SK-N-SH (cell line): ENCODE measurements around the gene MYPOP. TPM values are rescaled to one million over a fixed set of nuclear protein-coding genes. Genes with fewer than 3 reads are reported as not detected.

ENCODE experiments used
- CTCF ChIA-PET: fragments of 300-600, 350-600 bp; formaldehyde crosslinking; extraction: SDS; loops from one replicate; lab custom pipeline; 2021; lab: Yijun Ruan, JAX
- POLR2A ChIA-PET: fragments of 350-600 bp; sonication (Branson Sonifier 250); formaldehyde crosslinking; extraction: SDS; loops from one replicate; lab custom pipeline; 2020; ENCODE audit warnings: antibody characterized with exemption, inconsistent platforms; lab: Yijun Ruan, JAX
- DNase-seq: peaks from one replicate; pipeline ENCODE4 v3.0.0; 2012
- H2AFZ ChIP-seq: fragments of 200-600 bp; sonication (generic); 2 replicates; pipeline ENCODE4 v1.8.1; 2016; ENCODE audit warnings: antibody characterized with exemption, mild to moderate bottlenecking, low read depth
- H3F3A ChIP-seq: fragments of 200-600 bp; sonication (generic); replicated peaks from 2 replicates; pipeline ENCODE3; 2016; ENCODE audit warnings: antibody characterized with exemption, mild to moderate bottlenecking; ENCODE audit not compliant: insufficient read depth
- H3K27ac ChIP-seq, 2 experiments: fragments of 200-500 bp in 1 of 2; fragments of 200-600 bp in 1 of 2; sonication (Bioruptor generic) in 1 of 2; sonication (generic), shearing (Covaris generic) in 1 of 2; 2 replicates each; pipeline versions ENCODE4 v1.5.1 to v1.6.1; 2014 to 2016; ENCODE audit warnings: low read depth in 2 of 2, inconsistent platforms in 1 of 2, low read length in 1 of 2, mild to moderate bottlenecking in 1 of 2, mixed read lengths in 1 of 2
- H3K27me3 ChIP-seq: fragments of 200-600 bp; sonication (generic), shearing (Covaris generic); 2 replicates; pipeline ENCODE4 v1.6.1; 2016; ENCODE audit warnings: mixed run types; ENCODE audit not compliant: insufficient read depth
- H3K36me3 ChIP-seq, 2 experiments: fragments of 200-500 bp in 1 of 2; fragments of 200-600 bp in 1 of 2; sonication (Bioruptor generic) in 1 of 2; sonication (generic) in 1 of 2; replicated peaks in 1 of 2; 2 replicates each; pipeline versions ENCODE3 to v1.5.1; 2014 to 2016; ENCODE audit warnings: low read length in 1 of 2, mild to moderate bottlenecking in 1 of 2; ENCODE audit not compliant: insufficient read depth in 2 of 2, control insufficient read depth in 1 of 2
- H3K4me1 ChIP-seq, 2 experiments: fragments of 200-500 bp in 1 of 2; fragments of 200-600 bp in 1 of 2; sonication (Bioruptor generic) in 1 of 2; sonication (generic), shearing (Covaris generic) in 1 of 2; 2 replicates each; pipeline versions ENCODE4 v1.5.1 to v1.6.1; 2014 to 2016; ENCODE audit warnings: low read depth in 1 of 2, low read length in 1 of 2, mixed run types in 1 of 2; ENCODE audit not compliant: insufficient read depth in 2 of 2, control insufficient read depth in 1 of 2
- H3K4me2 ChIP-seq: fragments of 200-600 bp; sonication (generic), shearing (Covaris generic); 2 replicates; pipeline ENCODE4 v1.6.1; 2017; ENCODE audit warnings: mixed run types
- H3K4me3 ChIP-seq, 2 experiments: fragments of 200-500 bp in 1 of 2; fragments of 200-600 bp in 1 of 2; sonication (Bioruptor generic) in 1 of 2; sonication (generic), shearing (Covaris generic) in 1 of 2; 2 replicates each; pipeline versions ENCODE4 v1.5.1 to v1.8.1; 2014 to 2016; ENCODE audit warnings: low read depth in 2 of 2, inconsistent platforms in 1 of 2, low read length in 1 of 2, mild to moderate bottlenecking in 1 of 2, mixed read lengths in 1 of 2, moderate library complexity in 1 of 2
- H3K79me2 ChIP-seq: fragments of 200-600 bp; sonication (generic); 2 replicates; pipeline ENCODE4 v1.8.1; 2017; ENCODE audit warnings: mild to moderate bottlenecking; ENCODE audit not compliant: insufficient read depth
- H3K9ac ChIP-seq: fragments of 200-600 bp; sonication (generic); 2 replicates; pipeline ENCODE4 v1.6.1; 2017; ENCODE audit warnings: mixed run types
- H3K9me2 ChIP-seq: fragments of 200-600 bp; sonication (generic); 2 replicates; pipeline ENCODE4 v1.6.1; 2017; ENCODE audit warnings: mixed run types
- H3K9me3 ChIP-seq: fragments of 200-600 bp; sonication (generic); 2 replicates; pipeline ENCODE4 v1.6.1; 2017; ENCODE audit warnings: mixed run types, mild to moderate bottlenecking, moderate library complexity
- H4K20me1 ChIP-seq: fragments of 200-600 bp; sonication (generic); 2 replicates; pipeline ENCODE4 v1.6.1; 2017; ENCODE audit warnings: mild to moderate bottlenecking, mixed run types; ENCODE audit not compliant: insufficient read depth
- CHD2 ChIP-seq: fragments of 150-350 bp; IDR thresholded peaks from 2 replicates; pipeline ENCODE4 v1.6.1; 2018; ENCODE audit warnings: low read length; ENCODE audit not compliant: partially characterized antibody
- FOXM1 ChIP-seq: IDR thresholded peaks from 2 replicates; pipeline ENCODE4 v1.4.0; 2012; ENCODE audit warnings: low read depth, mild to moderate bottlenecking
- GABPA ChIP-seq: IDR thresholded peaks from 2 replicates; pipeline ENCODE4 v1.4.0; 2012; ENCODE audit warnings: low read depth, mild to moderate bottlenecking
- MXI1 ChIP-seq: IDR thresholded peaks from 2 replicates; pipeline ENCODE4 v1.6.1; 2012; ENCODE audit warnings: mild to moderate bottlenecking, low read depth, low read length, improper control_type of control experiment
- PBX3 ChIP-seq: IDR thresholded peaks from 2 replicates; pipeline ENCODE4; 2012
- RAD21 ChIP-seq: IDR thresholded peaks from 2 replicates; pipeline ENCODE4 v1.6.1; 2012; ENCODE audit warnings: mild to moderate bottlenecking, low read length
- RFX5 ChIP-seq: IDR thresholded peaks from 2 replicates; pipeline ENCODE4 v1.6.1; 2012; ENCODE audit warnings: mild to moderate bottlenecking, improper control_type of control experiment, low read length
- RXRA ChIP-seq: IDR thresholded peaks from 2 replicates; pipeline ENCODE4 v1.4.0; 2012; ENCODE audit warnings: low read depth, mild to moderate bottlenecking, borderline replicate concordance
- SMC3 ChIP-seq: IDR thresholded peaks from 2 replicates; pipeline ENCODE4 v1.6.1; 2012; ENCODE audit warnings: low read depth, low read length, improper control_type of control experiment
- TEAD4 ChIP-seq: IDR thresholded peaks from 2 replicates; pipeline ENCODE4 v1.4.0; 2012; ENCODE audit warnings: mild to moderate bottlenecking, borderline replicate concordance; ENCODE audit not compliant: insufficient read depth
- USF2 ChIP-seq: fragments of 150-350 bp; IDR thresholded peaks from 2 replicates; pipeline ENCODE4 v1.6.1; 2017; ENCODE audit warnings: antibody characterized with exemption, low read length, low read depth, borderline replicate concordance
- WGBS: methylation state at CpG from one replicate; pipeline ENCODE4 v1.1.6; 2017; ENCODE audit warnings: low lambda C conversion rate; 5-methylcytosine and 5-hydroxymethylcytosine counted together
- polyA plus RNA-seq, 3 experiments: library from polyadenylated mRNA; depleted of rRNA; stranded (reverse); fragments of >200 nt; gene quantifications; 2 replicates each; pipeline ENCODE4 v1.2.3, GENCODE V29; 2012
- TF ChIP-seq, protein P1 (sequence below): fragments of 200-600 bp; sonication (generic); IDR thresholded peaks from 2 replicates; pipeline ENCODE4 v1.6.1; 2017; ENCODE audit warnings: antibody characterized with exemption, mild to moderate bottlenecking, moderate library complexity
- TF ChIP-seq, protein P2 (sequence below): IDR thresholded peaks from 2 replicates; pipeline ENCODE4 v1.4.0; 2012; ENCODE audit warnings: low read depth, borderline replicate concordance
- TF ChIP-seq, protein P3 (sequence below): IDR thresholded peaks from 2 replicates; pipeline ENCODE4 v1.6.1; 2012; ENCODE audit warnings: mild to moderate bottlenecking, low read depth, low read length, moderate library complexity

The MYPOP gene
- polyA plus RNA-seq, 1 of the 3 experiments (the other 2 are of a cell fraction), result 5.1 TPM

GRCh38 chr19:45899919-45900589 is 2.4 kb downstream of the MYPOP start:
- Histone ChIP-seq H3K27ac (no peak overlapping the region), H2AFZ (no peak overlapping the region), H3K9me3 (no peaks in the 10 kb centered on the region), H3K36me3 (peaks cover 8 to 20% of the 10 kb centered on the region in 2 experiments), H3K79me2 (peaks cover 5% of the 10 kb centered on the region; the same call in 1 of the 2 replicates), H4K20me1 (no peaks in the 10 kb centered on the region), H3K4me1 (peaks cover 0 to 8% of the 10 kb centered on the region in 2 experiments; a peak in 1 of 4 replicates), H3K9me2 (no peaks in the 10 kb centered on the region), H3K4me3 (no peak overlapping the region), H3K27me3 (no peaks in the 10 kb centered on the region), H3K9ac (no peak overlapping the region), H3F3A (peaks cover 13% of the 10 kb centered on the region), H3K4me2 (0 out of 2 replicates have a peak overlapping the region, but pooled peaks have one; percentile 88)
- DNase-seq, result no peak
- ChIA-PET POLR2A (no interaction called here), CTCF (interaction anchor here (1.5 to 3.7 kb wide), 2 partner anchors 17 to 83 kb away, joined by 7 to 15 read pairs; no protein-coding TSS in a partner anchor)
- TF ChIP-seq SMC3 (no peak), MXI1 (no peak), CHD2 (no peak), RXRA (no peak), GABPA (no peak), TEAD4 (no peak), PBX3 (no peak)
- TF ChIP-seq, protein P1, sequence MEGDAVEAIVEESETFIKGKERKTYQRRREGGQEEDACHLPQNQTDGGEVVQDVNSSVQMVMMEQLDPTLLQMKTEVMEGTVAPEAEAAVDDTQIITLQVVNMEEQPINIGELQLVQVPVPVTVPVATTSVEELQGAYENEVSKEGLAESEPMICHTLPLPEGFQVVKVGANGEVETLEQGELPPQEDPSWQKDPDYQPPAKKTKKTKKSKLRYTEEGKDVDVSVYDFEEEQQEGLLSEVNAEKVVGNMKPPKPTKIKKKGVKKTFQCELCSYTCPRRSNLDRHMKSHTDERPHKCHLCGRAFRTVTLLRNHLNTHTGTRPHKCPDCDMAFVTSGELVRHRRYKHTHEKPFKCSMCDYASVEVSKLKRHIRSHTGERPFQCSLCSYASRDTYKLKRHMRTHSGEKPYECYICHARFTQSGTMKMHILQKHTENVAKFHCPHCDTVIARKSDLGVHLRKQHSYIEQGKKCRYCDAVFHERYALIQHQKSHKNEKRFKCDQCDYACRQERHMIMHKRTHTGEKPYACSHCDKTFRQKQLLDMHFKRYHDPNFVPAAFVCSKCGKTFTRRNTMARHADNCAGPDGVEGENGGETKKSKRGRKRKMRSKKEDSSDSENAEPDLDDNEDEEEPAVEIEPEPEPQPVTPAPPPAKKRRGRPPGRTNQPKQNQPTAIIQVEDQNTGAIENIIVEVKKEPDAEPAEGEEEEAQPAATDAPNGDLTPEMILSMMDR, result no peak
- TF ChIP-seq, protein P2, sequence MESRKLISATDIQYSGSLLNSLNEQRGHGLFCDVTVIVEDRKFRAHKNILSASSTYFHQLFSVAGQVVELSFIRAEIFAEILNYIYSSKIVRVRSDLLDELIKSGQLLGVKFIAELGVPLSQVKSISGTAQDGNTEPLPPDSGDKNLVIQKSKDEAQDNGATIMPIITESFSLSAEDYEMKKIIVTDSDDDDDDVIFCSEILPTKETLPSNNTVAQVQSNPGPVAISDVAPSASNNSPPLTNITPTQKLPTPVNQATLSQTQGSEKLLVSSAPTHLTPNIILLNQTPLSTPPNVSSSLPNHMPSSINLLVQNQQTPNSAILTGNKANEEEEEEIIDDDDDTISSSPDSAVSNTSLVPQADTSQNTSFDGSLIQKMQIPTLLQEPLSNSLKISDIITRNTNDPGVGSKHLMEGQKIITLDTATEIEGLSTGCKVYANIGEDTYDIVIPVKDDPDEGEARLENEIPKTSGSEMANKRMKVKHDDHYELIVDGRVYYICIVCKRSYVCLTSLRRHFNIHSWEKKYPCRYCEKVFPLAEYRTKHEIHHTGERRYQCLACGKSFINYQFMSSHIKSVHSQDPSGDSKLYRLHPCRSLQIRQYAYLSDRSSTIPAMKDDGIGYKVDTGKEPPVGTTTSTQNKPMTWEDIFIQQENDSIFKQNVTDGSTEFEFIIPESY, result no peak
- WGBS, result 94% methylated on average over 4 of the region's 4 CpGs

GRCh38 chr19:45899253-45899652 is 3.2 kb downstream of the MYPOP start:
- Histone ChIP-seq H3K27me3 (no peaks in the 10 kb centered on the region), H3K9me3 (no peaks in the 10 kb centered on the region), H2AFZ (no peak overlapping the region), H3K27ac (no peak overlapping the region), H3K9me2 (no peaks in the 10 kb centered on the region), H3K4me1 (peaks cover 0 to 8% of the 10 kb centered on the region in 2 experiments; a peak in 1 of 4 replicates), H3K9ac (no peak overlapping the region), H3K4me2 (no peak overlapping the region), H3K4me3 (no peak overlapping the region), H3K36me3 (peaks cover 8 to 20% of the 10 kb centered on the region in 2 experiments), H4K20me1 (no peaks in the 10 kb centered on the region), H3F3A (peaks cover 14% of the 10 kb centered on the region), H3K79me2 (peaks cover 5% of the 10 kb centered on the region)
- CTCF ChIA-PET, result no interaction called here
- WGBS, result 99% methylated on average over 7 of the region's 7 CpGs
- POLR2A ChIA-PET, result no interaction called here
- no peak for DNase-seq
- TF ChIP-seq USF2, result no peak
- TF ChIP-seq RFX5, result no peak
- TF ChIP-seq CHD2, result no peak
- TF ChIP-seq RAD21, result no peak
- TF ChIP-seq, protein P2, result no peak
- no peak for TF ChIP-seq FOXM1
- TF ChIP-seq, protein P3, sequence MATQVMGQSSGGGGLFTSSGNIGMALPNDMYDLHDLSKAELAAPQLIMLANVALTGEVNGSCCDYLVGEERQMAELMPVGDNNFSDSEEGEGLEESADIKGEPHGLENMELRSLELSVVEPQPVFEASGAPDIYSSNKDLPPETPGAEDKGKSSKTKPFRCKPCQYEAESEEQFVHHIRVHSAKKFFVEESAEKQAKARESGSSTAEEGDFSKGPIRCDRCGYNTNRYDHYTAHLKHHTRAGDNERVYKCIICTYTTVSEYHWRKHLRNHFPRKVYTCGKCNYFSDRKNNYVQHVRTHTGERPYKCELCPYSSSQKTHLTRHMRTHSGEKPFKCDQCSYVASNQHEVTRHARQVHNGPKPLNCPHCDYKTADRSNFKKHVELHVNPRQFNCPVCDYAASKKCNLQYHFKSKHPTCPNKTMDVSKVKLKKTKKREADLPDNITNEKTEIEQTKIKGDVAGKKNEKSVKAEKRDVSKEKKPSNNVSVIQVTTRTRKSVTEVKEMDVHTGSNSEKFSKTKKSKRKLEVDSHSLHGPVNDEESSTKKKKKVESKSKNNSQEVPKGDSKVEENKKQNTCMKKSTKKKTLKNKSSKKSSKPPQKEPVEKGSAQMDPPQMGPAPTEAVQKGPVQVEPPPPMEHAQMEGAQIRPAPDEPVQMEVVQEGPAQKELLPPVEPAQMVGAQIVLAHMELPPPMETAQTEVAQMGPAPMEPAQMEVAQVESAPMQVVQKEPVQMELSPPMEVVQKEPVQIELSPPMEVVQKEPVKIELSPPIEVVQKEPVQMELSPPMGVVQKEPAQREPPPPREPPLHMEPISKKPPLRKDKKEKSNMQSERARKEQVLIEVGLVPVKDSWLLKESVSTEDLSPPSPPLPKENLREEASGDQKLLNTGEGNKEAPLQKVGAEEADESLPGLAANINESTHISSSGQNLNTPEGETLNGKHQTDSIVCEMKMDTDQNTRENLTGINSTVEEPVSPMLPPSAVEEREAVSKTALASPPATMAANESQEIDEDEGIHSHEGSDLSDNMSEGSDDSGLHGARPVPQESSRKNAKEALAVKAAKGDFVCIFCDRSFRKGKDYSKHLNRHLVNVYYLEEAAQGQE, result no peak
